Lung (tissue), 12 donors: Measurements from ENCODE around the gene KCNE4. TPM values are rescaled to one million over a fixed set of nuclear protein-coding genes. Genes with fewer than 3 reads are reported as not detected.

Source experiments
- ATAC-seq: fragments of 200-7000 bp; cut with Tn5 transposase; one replicate; pipeline ENCODE4 v1.9.1; 2020; ENCODE audit warnings: moderate number of reproducible peaks; ENCODE audit not compliant: insufficient read depth, low FRiP score
- DNase-seq, 3 donors: peaks; one replicate each; pipeline ENCODE4 v3.0.0-alpha.2; 2013 to 2017
- H3K27ac ChIP-seq, 2 donors: one replicate each; pipeline ENCODE4 v1.5.1; 2013; ENCODE audit warnings: mild to moderate bottlenecking in 2 of 2, moderate library complexity in 2 of 2, control low read depth in 1 of 2, inconsistent platforms in 1 of 2, low read depth in 1 of 2, low read length in 1 of 2
- H3K27me3 ChIP-seq, 3 donors: one replicate each; pipeline ENCODE4 v1.5.1; 2013; ENCODE audit warnings: low read length in 2 of 3; ENCODE audit not compliant: control insufficient read depth in 3 of 3, insufficient read depth in 3 of 3
- H3K36me3 ChIP-seq, 4 donors: one replicate each; pipeline ENCODE4 v1.5.1; 2013; ENCODE audit warnings: low read length in 4 of 4, mild to moderate bottlenecking in 1 of 4, moderate library complexity in 1 of 4; ENCODE audit not compliant: control insufficient read depth in 4 of 4, insufficient read depth in 4 of 4
- H3K4me1 ChIP-seq, 5 donors: one replicate each; pipeline ENCODE4 v1.5.1; 2013; ENCODE audit warnings: low read length in 5 of 5, mild to moderate bottlenecking in 2 of 5, moderate library complexity in 1 of 5; ENCODE audit not compliant: control insufficient read depth in 5 of 5, insufficient read depth in 5 of 5
- H3K4me3 ChIP-seq: one replicate; pipeline ENCODE4 v1.5.1; 2013; ENCODE audit warnings: mild to moderate bottlenecking, control low read depth, moderate library complexity
- H3K9ac ChIP-seq, 2 donors: one replicate each; pipeline ENCODE4 v1.5.1; 2013; ENCODE audit warnings: low read length in 2 of 2, control low read depth in 1 of 2; ENCODE audit not compliant: insufficient read depth in 1 of 2
- H3K9me3 ChIP-seq, 4 donors: one replicate each; pipeline ENCODE4 v1.5.1; 2013; ENCODE audit warnings: low read length in 3 of 4, mild to moderate bottlenecking in 1 of 4, moderate library complexity in 1 of 4; ENCODE audit not compliant: control insufficient read depth in 4 of 4, insufficient read depth in 3 of 4
- WGBS, 2 donors: extraction: QIAGEN DNeasy Blood & Tissue Kit; methylation state at CpG; one replicate each; pipeline ENCODE4 v1.1.7; 2013; 5-methylcytosine and 5-hydroxymethylcytosine counted together
- polyA plus RNA-seq, 2 donors: library from polyadenylated mRNA; stranded (reverse); fragments of 200-250 nt; gene quantifications; one replicate each; pipeline ENCODE4 v1.2.1, GENCODE V29; 2013
- total RNA-seq, 2 donors: library from RNA; depleted of rRNA in 1 of 2; stranded (reverse); fragments of >200 nt in 1 of 2; gene quantifications; one replicate each; pipeline ENCODE4 v1.2.1, GENCODE V29; 2014 to 2021
- TF ChIP-seq, protein P1 (sequence below): IDR thresholded peaks from 2 replicates; pipeline ENCODE4 v1.5.1; 2012; ENCODE audit warnings: mild to moderate bottlenecking; ENCODE audit errors: control extremely low read depth, extremely low read depth
- donor health status: control.
- donor health status: control.
- donor health status: Bipolar disorder and iron deficiency.
- donor health status: healthy.
- donor health status: DM: yes; HTN: yes; CAD: no.

The KCNE4 gene
- total and polyA plus RNA-seq, 4 donors, result 0.79 to 5.3 (median 1.0) TPM

DNA sequence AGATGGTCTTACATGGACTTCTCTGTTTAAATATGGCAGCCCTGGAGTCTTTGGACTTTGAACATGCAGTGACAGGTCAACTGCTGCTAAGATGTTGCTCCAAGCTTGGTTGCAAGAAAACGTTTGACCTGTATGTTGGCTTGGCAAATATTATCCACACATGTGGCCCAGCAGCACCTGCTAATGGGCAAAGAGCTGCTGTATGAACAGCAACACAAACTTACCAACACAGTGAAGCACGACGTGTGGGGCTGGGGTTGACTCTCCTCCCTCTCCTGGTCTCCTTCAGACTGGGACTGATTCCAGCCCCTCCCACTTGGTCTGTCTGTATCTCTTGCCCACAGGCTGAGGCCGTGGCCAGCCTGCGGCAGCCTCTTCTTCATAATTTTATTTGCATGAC is 3.8 kb downstream of the KCNE4 start:
- DNase-seq (peak; percentile 46 to 69 (median 61)), ATAC-seq (no peak)
- no peaks in the 10 kb centered on the region for H3K27me3 ChIP-seq
- no peaks in the 10 kb centered on the region for H3K9me3 ChIP-seq
- peak overlapping the region; percentile 4 to 37 for H3K27ac ChIP-seq
- H3K9ac ChIP-seq, result peak overlapping the region in 1 of 2 donors; percentile 64
- no peak overlapping the region for H3K4me3 ChIP-seq
- WGBS, 2 donors, result 42 to 70% methylated on average over 5 of the region's 5 CpGs
- no peaks in the 10 kb centered on the region for H3K36me3 ChIP-seq
- H3K4me1 ChIP-seq, result peaks cover 0 to 61% (median 24%) of the 10 kb centered on the region in 5 donors
- TF ChIP-seq, protein P1, sequence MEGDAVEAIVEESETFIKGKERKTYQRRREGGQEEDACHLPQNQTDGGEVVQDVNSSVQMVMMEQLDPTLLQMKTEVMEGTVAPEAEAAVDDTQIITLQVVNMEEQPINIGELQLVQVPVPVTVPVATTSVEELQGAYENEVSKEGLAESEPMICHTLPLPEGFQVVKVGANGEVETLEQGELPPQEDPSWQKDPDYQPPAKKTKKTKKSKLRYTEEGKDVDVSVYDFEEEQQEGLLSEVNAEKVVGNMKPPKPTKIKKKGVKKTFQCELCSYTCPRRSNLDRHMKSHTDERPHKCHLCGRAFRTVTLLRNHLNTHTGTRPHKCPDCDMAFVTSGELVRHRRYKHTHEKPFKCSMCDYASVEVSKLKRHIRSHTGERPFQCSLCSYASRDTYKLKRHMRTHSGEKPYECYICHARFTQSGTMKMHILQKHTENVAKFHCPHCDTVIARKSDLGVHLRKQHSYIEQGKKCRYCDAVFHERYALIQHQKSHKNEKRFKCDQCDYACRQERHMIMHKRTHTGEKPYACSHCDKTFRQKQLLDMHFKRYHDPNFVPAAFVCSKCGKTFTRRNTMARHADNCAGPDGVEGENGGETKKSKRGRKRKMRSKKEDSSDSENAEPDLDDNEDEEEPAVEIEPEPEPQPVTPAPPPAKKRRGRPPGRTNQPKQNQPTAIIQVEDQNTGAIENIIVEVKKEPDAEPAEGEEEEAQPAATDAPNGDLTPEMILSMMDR, result no peak

DNA sequence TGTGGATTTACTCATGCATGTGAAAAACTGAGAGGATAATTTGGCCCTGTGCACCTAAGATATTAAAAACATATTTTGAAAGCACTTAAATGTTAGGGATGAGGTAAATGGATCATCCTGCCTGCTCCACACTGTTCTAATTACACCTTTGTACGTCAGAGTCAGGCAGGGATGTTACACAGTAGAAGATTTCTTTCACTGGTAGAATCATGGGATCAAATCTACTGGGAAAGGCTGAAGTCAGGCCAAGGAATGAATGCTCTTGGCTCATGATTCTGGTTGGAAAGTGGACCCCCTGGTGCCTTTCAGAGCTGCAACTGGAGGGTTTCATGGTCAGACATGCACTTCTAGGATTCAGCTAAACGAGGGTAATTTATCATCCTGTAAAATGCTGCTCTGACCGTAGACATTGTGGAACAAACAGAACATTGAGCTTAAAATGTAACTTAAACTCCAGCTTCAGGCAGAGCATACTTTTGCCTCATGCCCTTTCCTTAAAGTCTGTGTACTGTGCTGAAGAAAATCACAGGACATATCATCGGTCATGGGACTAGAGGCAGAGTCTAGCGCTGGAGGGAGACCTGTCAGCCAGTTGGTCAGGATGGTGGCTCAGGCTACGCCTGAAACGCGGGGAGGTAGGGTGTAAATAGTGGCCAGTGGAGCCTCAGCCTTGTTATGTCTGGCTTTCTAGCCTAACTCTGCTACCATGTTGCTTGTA is 4.9 kb downstream of the KCNE4 start:
- TF ChIP-seq, protein P1, result no peak
- Histone ChIP-seq H3K9me3 (no peaks in the 10 kb centered on the region), H3K9ac (peak overlapping the region in 1 of 2 donors; percentile 57), H3K4me1 (peaks cover 0 to 55% (median 24%) of the 10 kb centered on the region in 5 donors), H3K27ac (no peak overlapping the region), H3K4me3 (no peak overlapping the region), H3K27me3 (no peaks in the 10 kb centered on the region), H3K36me3 (no peaks in the 10 kb centered on the region)
- no peak for ATAC-seq
- WGBS, 2 donors, result 74 to 82% methylated on average over 8 of the region's 8 CpGs
- peak; percentile 24 to 72 (median 57) for DNase-seq

DNA sequence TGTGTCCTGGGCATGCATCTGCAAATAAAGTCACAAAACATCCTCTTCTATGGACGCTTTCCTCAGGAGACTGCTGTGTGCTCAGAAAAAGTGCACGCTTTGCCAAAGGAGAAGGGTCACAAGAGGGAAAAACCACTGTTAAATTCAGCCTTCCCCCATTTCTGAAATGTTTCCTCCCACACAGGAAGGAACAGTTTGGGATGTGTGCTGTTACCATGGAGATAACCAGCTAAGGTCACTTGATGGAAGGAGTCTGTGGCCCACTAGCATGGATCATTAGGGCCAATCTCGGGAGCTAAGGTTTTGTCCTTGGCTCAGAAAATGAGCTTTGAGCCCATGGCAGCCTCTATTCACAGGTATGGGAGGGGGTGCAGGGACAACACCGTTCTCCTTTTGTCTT is 5.6 kb downstream of the KCNE4 start:
- TF ChIP-seq, protein P1, result no peak
- H3K9me3 ChIP-seq, result no peaks in the 10 kb centered on the region
- no peaks in the 10 kb centered on the region for H3K27me3 ChIP-seq
- whole genome bisulfite sequencing, 2 donors, result 68 to 79% methylated on average over 4 of the region's 4 CpGs
- H3K4me3 ChIP-seq, result no peak overlapping the region
- DNase-seq (peak; percentile 38 to 84 (median 79)), ATAC-seq (no peak)
- H3K36me3 ChIP-seq, result no peaks in the 10 kb centered on the region
- peaks cover 0 to 48% (median 24%) of the 10 kb centered on the region in 5 donors for H3K4me1 ChIP-seq
- H3K27ac ChIP-seq, result no peak overlapping the region
- H3K9ac ChIP-seq, result peak overlapping the region in 1 of 2 donors; percentile 57
